GM18951 (cell line): Measurements from ENCODE around the gene ABCD1.

ENCODE experiments used
- POLR2A ChIP-seq: IDR thresholded peaks from 4 replicates; pipeline ENCODE4 v1.6.1; 2011; ENCODE audit warnings: mild to moderate bottlenecking; ENCODE audit not compliant: insufficient read length, insufficient read depth; ENCODE audit errors: extremely low read depth
- in situ Hi-C: fragments of 300-500 bp; cut with MboI; formaldehyde crosslinking; loops from one replicate; pipeline ENCODE4 v1.12.0; 2022; ENCODE audit warnings: low sequenced_read_pairs, mixed read lengths, inconsistent platforms; ENCODE audit not compliant: unreplicated experiment

Gene ABCD1

GRCh38 chrX:153783378-153784013, 58.8 kb downstream of the ABCD1 start:
- in situ Hi-C loops = loop anchor here (10.0 kb wide), 1 partner anchor 171 kb away; no protein-coding TSS in a partner anchor
- no peak for TF ChIP-seq POLR2A

- in situ Hi-C loops = loop anchor here (10.0 kb wide), 1 partner anchor 170 kb away; no protein-coding TSS in a partner anchor
- TF ChIP-seq POLR2A = no peak
These were observed 59.8 kb downstream of the ABCD1 start for GRCh38 chrX:153784325-153784967.

- in situ Hi-C loops = loop anchor here (10.0 kb wide), 1 partner anchor 168 kb away; no protein-coding TSS in a partner anchor
- TF ChIP-seq POLR2A = no peak
These were observed 62.0 kb downstream of the ABCD1 start for GRCh38 chrX:153786669-153787068.

- no peak for TF ChIP-seq POLR2A
- in situ Hi-C loops = loop anchor here (10.0 kb wide), 1 partner anchor 165 kb away; no protein-coding TSS in a partner anchor
These were observed 65.0 kb downstream of the ABCD1 start for GRCh38 chrX:153789654-153790053.

DNA sequence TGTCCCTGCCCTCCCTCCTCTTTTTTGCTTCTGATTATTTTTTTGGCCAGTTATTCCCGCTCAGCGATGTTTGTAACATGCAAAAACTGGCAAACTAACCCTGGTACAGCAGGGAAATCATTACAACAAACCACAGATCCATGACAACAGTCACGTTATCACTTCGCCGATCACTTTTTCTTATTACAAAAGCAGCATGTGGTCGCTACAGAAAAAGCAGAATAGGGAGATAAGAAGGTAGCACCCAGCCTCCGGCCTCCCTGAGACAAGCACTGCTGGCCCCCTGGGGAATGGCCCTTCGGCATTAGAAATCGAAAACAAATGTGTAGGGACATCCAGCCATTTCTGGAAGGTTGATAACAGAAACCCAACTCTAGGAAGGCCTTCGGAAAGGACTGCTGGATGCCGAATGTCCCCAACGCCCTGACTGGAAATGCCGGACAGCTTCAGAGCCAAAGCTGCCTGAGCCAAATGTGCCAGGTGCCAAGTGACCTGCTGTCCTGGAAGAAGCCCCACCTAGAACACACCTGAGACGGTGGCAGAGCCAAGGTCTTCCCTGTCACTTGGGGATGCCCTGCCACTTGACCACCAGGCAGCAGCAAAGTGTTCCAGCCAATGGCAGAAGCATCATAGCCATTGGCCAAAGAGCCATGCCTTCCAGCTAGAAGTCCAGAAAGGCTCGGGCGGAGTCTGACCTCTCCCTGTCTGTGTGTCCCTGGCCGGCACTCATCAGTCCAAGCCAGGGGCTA, 66.6 kb downstream of the ABCD1 start:
- no peak for TF ChIP-seq POLR2A
- in situ Hi-C loops = no loop called here

- in situ Hi-C loops = no loop called here
- TF ChIP-seq POLR2A = no peak
These were observed 67.7 kb downstream of the ABCD1 start for GRCh38 chrX:153792368-153792767.

DNA sequence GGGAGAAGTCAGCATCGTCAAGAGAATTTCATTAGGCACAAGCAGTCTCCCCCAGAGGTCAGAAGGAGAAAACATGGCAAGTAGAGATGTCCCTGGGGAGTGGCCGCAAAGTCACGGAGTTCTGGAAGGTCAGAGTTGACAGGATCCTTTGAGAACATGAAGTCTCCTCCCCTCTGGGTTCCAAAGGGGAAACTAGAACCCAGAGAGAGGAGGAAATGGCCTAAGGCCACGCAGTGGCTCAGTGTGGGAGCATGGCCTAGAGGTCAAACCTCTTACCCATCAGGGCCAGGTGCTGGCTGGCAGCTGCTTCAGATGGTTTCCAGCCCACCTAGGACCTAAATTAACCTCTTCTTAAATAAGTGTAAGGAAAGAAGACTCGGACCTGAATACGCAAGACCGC, 68.6 kb downstream of the ABCD1 start:
- no peak for TF ChIP-seq POLR2A
- in situ Hi-C loops = no loop called here
